HAP-1 (cell line): ENCODE data around the gene FAM168A.
A peak's percentile ranks its signal among the peaks of the same experiment; 100 is the strongest.

Source experiments
- DNase-seq, 2 experiments: peaks; one replicate each; pipeline ENCODE4 v3.0.0-alpha.2; 2016 to 2020; ENCODE audit warnings: low spot score in 2 of 2
- H3K27me3 ChIP-seq: fragments of 250-450 bp; sonication (Bioruptor Pico); 2 replicates; pipeline ENCODE4 v1.5.1; 2020; ENCODE audit warnings: low read depth, mild to moderate bottlenecking, moderate library complexity
- H3K36me3 ChIP-seq: fragments of 250-450 bp; sonication (Bioruptor Pico); replicated peaks from 2 replicates; pipeline ENCODE4 v1.5.1; 2020; ENCODE audit warnings: mild to moderate bottlenecking
- H3K4me1 ChIP-seq: fragments of 250-450 bp; sonication (Bioruptor Pico); 2 replicates; pipeline ENCODE4 v1.5.1; 2020; ENCODE audit warnings: mild to moderate bottlenecking
- H3K4me3 ChIP-seq: fragments of 250-450 bp; sonication (Bioruptor Pico); 2 replicates; pipeline ENCODE4 v1.5.1; 2020; ENCODE audit warnings: mild to moderate bottlenecking, moderate library complexity
- H3K9me3 ChIP-seq: fragments of 250-450 bp; sonication (Bioruptor Pico); 2 replicates; pipeline ENCODE4 v1.5.1; 2020; ENCODE audit warnings: mild to moderate bottlenecking, moderate library complexity
- in situ Hi-C: fragments of 300-500 bp; cut with MboI; formaldehyde crosslinking; loops from 3 replicates; pipeline ENCODE4 v1.14.3; 2020; ENCODE audit warnings: low sequenced_read_pairs, inconsistent platforms, mixed read lengths

FAM168A gene

GRCh38 chr11:73559743-73560142 is 38.2 kb downstream of the FAM168A start:
- Histone ChIP-seq H3K9me3 (no peaks in the 10 kb centered on the region), H3K4me1 (peaks cover 7% of the 10 kb centered on the region), H3K36me3 (no peaks in the 10 kb centered on the region), H3K27me3 (no peaks in the 10 kb centered on the region), H3K4me3 (no peak overlapping the region)
- in situ Hi-C loops: no loop called here
- DNase-seq: no peak

- DNase-seq: no peak
- in situ Hi-C loops: no loop called here
- no peaks in the 10 kb centered on the region for H3K9me3 ChIP-seq
- H3K4me1 ChIP-seq: peaks cover 14% of the 10 kb centered on the region
- no peaks in the 10 kb centered on the region for H3K36me3 ChIP-seq
- no peak overlapping the region for H3K4me3 ChIP-seq
- no peaks in the 10 kb centered on the region for H3K27me3 ChIP-seq
Measured at GRCh38 chr11:73556966-73557365, 40.9 kb downstream of the FAM168A start.

- H3K36me3 ChIP-seq: no peaks in the 10 kb centered on the region
- no peak for DNase-seq
- in situ Hi-C loops: no loop called here
- H3K9me3 ChIP-seq: no peaks in the 10 kb centered on the region
- H3K4me3 ChIP-seq: no peak overlapping the region
- peaks cover 14% of the 10 kb centered on the region for H3K4me1 ChIP-seq
- no peaks in the 10 kb centered on the region for H3K27me3 ChIP-seq
Measured at GRCh38 chr11:73555615-73556014, 42.3 kb downstream of the FAM168A start.

GRCh38 chr11:73554671-73555320 is 43.1 kb downstream of the FAM168A start:
- H3K4me1 ChIP-seq: peaks cover 14% of the 10 kb centered on the region
- in situ Hi-C loops: no loop called here
- peak; percentile 44 to 82 for DNase-seq
- H3K9me3 ChIP-seq: no peaks in the 10 kb centered on the region
- H3K4me3 ChIP-seq: no peak overlapping the region
- H3K27me3 ChIP-seq: no peaks in the 10 kb centered on the region
- no peaks in the 10 kb centered on the region for H3K36me3 ChIP-seq

- no peaks in the 10 kb centered on the region for H3K36me3 ChIP-seq
- in situ Hi-C loops: no loop called here
- H3K4me1 ChIP-seq: peaks cover 14% of the 10 kb centered on the region
- no peaks in the 10 kb centered on the region for H3K9me3 ChIP-seq
- no peak overlapping the region for H3K4me3 ChIP-seq
- no peaks in the 10 kb centered on the region for H3K27me3 ChIP-seq
- no peak for DNase-seq
Measured at GRCh38 chr11:73553266-73553665, 44.6 kb downstream of the FAM168A start.

- no peaks in the 10 kb centered on the region for H3K36me3 ChIP-seq
- in situ Hi-C loops: no loop called here
- no peak for DNase-seq
Measured at GRCh38 chr11:73551677-73552076, 46.2 kb downstream of the FAM168A start.

GRCh38 chr11:73549376-73549775 is 48.5 kb downstream of the FAM168A start:
- no peak for DNase-seq
- Histone ChIP-seq H3K4me1 (peaks cover 3% of the 10 kb centered on the region), H3K9me3 (no peaks in the 10 kb centered on the region), H3K27me3 (no peaks in the 10 kb centered on the region), H3K36me3 (no peaks in the 10 kb centered on the region), H3K4me3 (no peak overlapping the region)
- in situ Hi-C loops: no loop called here

More at GRCh38 chr11:73551677-73552076, 46.2 kb downstream of the FAM168A start:
- H3K4me1 ChIP-seq: peaks cover 14% of the 10 kb centered on the region
- no peaks in the 10 kb centered on the region for H3K9me3 ChIP-seq
- no peak overlapping the region for H3K4me3 ChIP-seq
- H3K27me3 ChIP-seq: no peaks in the 10 kb centered on the region

- H3K4me3 ChIP-seq: no peak overlapping the region
- H3K9me3 ChIP-seq: no peaks in the 10 kb centered on the region
- DNase-seq: no peak
- in situ Hi-C loops: no loop called here
- H3K27me3 ChIP-seq: no peaks in the 10 kb centered on the region
- no peaks in the 10 kb centered on the region for H3K36me3 ChIP-seq
- no peaks in the 10 kb centered on the region; the same call in 1 of the 2 replicates for H3K4me1 ChIP-seq
Measured at GRCh38 chr11:73547706-73548595, 50.0 kb downstream of the FAM168A start.

- peaks cover 13% of the 10 kb centered on the region for H3K4me1 ChIP-seq
- no peaks in the 10 kb centered on the region for H3K27me3 ChIP-seq
- H3K36me3 ChIP-seq: 0 out of 2 replicates have a peak, but pooled peaks cover 3% of the 10 kb centered on the region
- no peak overlapping the region for H3K4me3 ChIP-seq
- no peaks in the 10 kb centered on the region for H3K9me3 ChIP-seq
- in situ Hi-C loops: no loop called here
- no peak for DNase-seq
Measured at GRCh38 chr11:73542175-73542574, 55.7 kb downstream of the FAM168A start.

- in situ Hi-C loops: no loop called here
- no peaks in the 10 kb centered on the region for H3K9me3 ChIP-seq
- H3K4me3 ChIP-seq: no peak overlapping the region
- H3K36me3 ChIP-seq: 0 out of 2 replicates have a peak, but pooled peaks cover 3% of the 10 kb centered on the region
- DNase-seq: no peak
- peaks cover 13% of the 10 kb centered on the region for H3K4me1 ChIP-seq
- H3K27me3 ChIP-seq: no peaks in the 10 kb centered on the region
Measured at GRCh38 chr11:73539506-73540084, 58.3 kb downstream of the FAM168A start.

- in situ Hi-C loops: no loop called here
- Histone ChIP-seq H3K36me3 (0 out of 2 replicates have a peak, but pooled peaks cover 3% of the 10 kb centered on the region), H3K9me3 (no peaks in the 10 kb centered on the region), H3K4me3 (no peak overlapping the region), H3K27me3 (no peaks in the 10 kb centered on the region), H3K4me1 (peaks cover 13% of the 10 kb centered on the region)
- DNase-seq: peak; percentile 32 to 72
Measured at GRCh38 chr11:73538381-73538872, 59.5 kb downstream of the FAM168A start.

- peaks cover 13% of the 10 kb centered on the region for H3K4me1 ChIP-seq
- H3K27me3 ChIP-seq: no peaks in the 10 kb centered on the region
- in situ Hi-C loops: no loop called here
- no peak overlapping the region for H3K4me3 ChIP-seq
- H3K9me3 ChIP-seq: no peaks in the 10 kb centered on the region
- H3K36me3 ChIP-seq: 0 out of 2 replicates have a peak, but pooled peaks cover 3% of the 10 kb centered on the region
- no peak for DNase-seq
Measured at GRCh38 chr11:73537969-73538368, 59.9 kb downstream of the FAM168A start.

- in situ Hi-C loops: no loop called here
- no peak for DNase-seq
- Histone ChIP-seq H3K9me3 (no peaks in the 10 kb centered on the region), H3K36me3 (0 out of 2 replicates have a peak, but pooled peaks cover 3% of the 10 kb centered on the region), H3K27me3 (no peaks in the 10 kb centered on the region), H3K4me1 (peaks cover 13% of the 10 kb centered on the region), H3K4me3 (no peak overlapping the region)
Measured at GRCh38 chr11:73536961-73537360, 61.0 kb downstream of the FAM168A start.
